ENCODE measurements around the gene TEX13B. TPM values are rescaled to one million over a fixed set of nuclear protein-coding genes. Genes with fewer than 3 reads are reported as not detected.

The TEX13B gene
- total and polyA plus RNA-seq, 2 donors (not counting 3 experiments of a cell fraction or from before 2014, with no cell fraction given): not detected

GRCh38 chrX:107978707-107979307 is 3.4 kb downstream of the TEX13B start:
- BruUV-seq (replicated peaks): no TSS peak
- intact Hi-C loops (cut with micrococcal nuclease): loop anchor here (1.0 to 5.0 kb wide), 4 partner anchors 93 to 1107 kb away; partner anchors contain the start of gene NCBP2L
- no peak overlapping the region for H3K4me2 ChIP-seq (ENCODE audit: insufficient read depth, low read length)
- H3K9me1 ChIP-seq (replicated peaks; ENCODE audit: control insufficient read depth, extremely low read depth, insufficient read depth, low read length): no peaks in the 10 kb centered on the region
- no peak for TF ChIP-seq MYC (IDR thresholded peaks at IDR 0.05; ENCODE audit: low read depth, low read length)
- TF ChIP-seq, protein P1, sequence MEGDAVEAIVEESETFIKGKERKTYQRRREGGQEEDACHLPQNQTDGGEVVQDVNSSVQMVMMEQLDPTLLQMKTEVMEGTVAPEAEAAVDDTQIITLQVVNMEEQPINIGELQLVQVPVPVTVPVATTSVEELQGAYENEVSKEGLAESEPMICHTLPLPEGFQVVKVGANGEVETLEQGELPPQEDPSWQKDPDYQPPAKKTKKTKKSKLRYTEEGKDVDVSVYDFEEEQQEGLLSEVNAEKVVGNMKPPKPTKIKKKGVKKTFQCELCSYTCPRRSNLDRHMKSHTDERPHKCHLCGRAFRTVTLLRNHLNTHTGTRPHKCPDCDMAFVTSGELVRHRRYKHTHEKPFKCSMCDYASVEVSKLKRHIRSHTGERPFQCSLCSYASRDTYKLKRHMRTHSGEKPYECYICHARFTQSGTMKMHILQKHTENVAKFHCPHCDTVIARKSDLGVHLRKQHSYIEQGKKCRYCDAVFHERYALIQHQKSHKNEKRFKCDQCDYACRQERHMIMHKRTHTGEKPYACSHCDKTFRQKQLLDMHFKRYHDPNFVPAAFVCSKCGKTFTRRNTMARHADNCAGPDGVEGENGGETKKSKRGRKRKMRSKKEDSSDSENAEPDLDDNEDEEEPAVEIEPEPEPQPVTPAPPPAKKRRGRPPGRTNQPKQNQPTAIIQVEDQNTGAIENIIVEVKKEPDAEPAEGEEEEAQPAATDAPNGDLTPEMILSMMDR (IDR thresholded peaks at IDR 0.05; ENCODE audit: extremely low read depth in 1 of 2, insufficient read depth in 1 of 2, low read depth in 1 of 2, low read length in 2 of 2): peak; percentile 26 to 40
- H3K27ac ChIP-seq (ENCODE audit: insufficient read depth, low read depth, low read length): no peak overlapping the region
- FAIRE-seq: peak; percentile 73
- dilution Hi-C loops (cut with MboI; ENCODE audit: extremely low pct_ligation_motif_present, low sequenced_read_pairs): no loop called here
- H3K79me2 ChIP-seq (ENCODE audit: control insufficient read depth, insufficient read depth, low read length): no peaks in the 10 kb centered on the region
- H3K27me3 ChIP-seq (ENCODE audit: control insufficient read depth in 2 of 2, insufficient read depth in 2 of 2, low read length in 2 of 2): no peaks in the 10 kb centered on the region
- no peaks in the 10 kb centered on the region for H3K4me1 ChIP-seq (ENCODE audit: control insufficient read depth, extremely low read depth, insufficient read depth, low read length)
- no peak overlapping the region for H3K4me3 ChIP-seq (replicated peaks in 1 of 3; ENCODE audit: insufficient read depth in 1 of 3, low read depth in 1 of 3, low read length in 3 of 3)
- ChIA-PET POLR2A (no interaction called here), CTCF (interaction anchor here (0.6 to 1.0 kb wide), 5 partner anchors 69 to 528 kb away, joined by 3 read pairs; partner anchors contain the start of gene NCBP2L)
- H3K9me3 ChIP-seq (replicated peaks; ENCODE audit: control insufficient read depth, insufficient read depth, low read length): no peaks in the 10 kb centered on the region
- H2AFZ ChIP-seq (ENCODE audit: low read depth, low read length): no peak overlapping the region
- H3K36me3 ChIP-seq (ENCODE audit: control insufficient read depth in 2 of 2, extremely low read depth in 1 of 2, insufficient read depth in 2 of 2, low read length in 2 of 2): no peaks in the 10 kb centered on the region
- no peaks in the 10 kb centered on the region for H4K20me1 ChIP-seq (replicated peaks; ENCODE audit: control insufficient read depth, extremely low read depth, insufficient read depth, low read length)
- DNase-seq (ENCODE audit: low read depth, low spot score): peak; percentile 23
- H3K9ac ChIP-seq (replicated peaks; ENCODE audit: extremely low read depth, insufficient read depth, low read length): no peak overlapping the region

GRCh38 chrX:107978071-107978470 is 4.1 kb downstream of the TEX13B start:
- dilution Hi-C loops (cut with MboI; ENCODE audit: extremely low pct_ligation_motif_present, low sequenced_read_pairs) (no loop called here), intact Hi-C loops (cut with micrococcal nuclease) (loop anchor here (1.0 to 5.0 kb wide), 4 partner anchors 94 to 1106 kb away; partner anchors contain the start of gene NCBP2L)
- Histone ChIP-seq H3K27me3 (ENCODE audit: control insufficient read depth in 2 of 2, insufficient read depth in 2 of 2, low read length in 2 of 2) (no peaks in the 10 kb centered on the region), H3K9ac (replicated peaks; ENCODE audit: extremely low read depth, insufficient read depth, low read length) (no peak overlapping the region), H3K4me3 (replicated peaks in 1 of 3; ENCODE audit: insufficient read depth in 1 of 3, low read depth in 1 of 3, low read length in 3 of 3) (no peak overlapping the region), H3K79me2 (ENCODE audit: control insufficient read depth, insufficient read depth, low read length) (no peaks in the 10 kb centered on the region), H3K9me1 (replicated peaks; ENCODE audit: control insufficient read depth, extremely low read depth, insufficient read depth, low read length) (no peaks in the 10 kb centered on the region), H3K9me3 (replicated peaks; ENCODE audit: control insufficient read depth, insufficient read depth, low read length) (no peaks in the 10 kb centered on the region), H3K36me3 (ENCODE audit: control insufficient read depth in 2 of 2, extremely low read depth in 1 of 2, insufficient read depth in 2 of 2, low read length in 2 of 2) (no peaks in the 10 kb centered on the region), H3K4me1 (ENCODE audit: control insufficient read depth, extremely low read depth, insufficient read depth, low read length) (no peaks in the 10 kb centered on the region), H3K4me2 (ENCODE audit: insufficient read depth, low read length) (no peak overlapping the region), H2AFZ (ENCODE audit: low read depth, low read length) (no peak overlapping the region), H3K27ac (ENCODE audit: insufficient read depth, low read depth, low read length) (no peak overlapping the region), H4K20me1 (replicated peaks; ENCODE audit: control insufficient read depth, extremely low read depth, insufficient read depth, low read length) (no peaks in the 10 kb centered on the region)
- DNase-seq (ENCODE audit: low read depth, low spot score) (no peak), FAIRE-seq (peak; percentile 56)
- CTCF ChIA-PET: interaction anchor here (0.6 to 1.0 kb wide), 5 partner anchors 68 to 528 kb away, joined by 3 read pairs; partner anchors contain the start of gene NCBP2L
- TF ChIP-seq POLR2AphosphoS5 (IDR thresholded peaks at IDR 0.05; ENCODE audit: insufficient read depth, low read depth, low read length): no peak
- TF ChIP-seq, protein P2, sequence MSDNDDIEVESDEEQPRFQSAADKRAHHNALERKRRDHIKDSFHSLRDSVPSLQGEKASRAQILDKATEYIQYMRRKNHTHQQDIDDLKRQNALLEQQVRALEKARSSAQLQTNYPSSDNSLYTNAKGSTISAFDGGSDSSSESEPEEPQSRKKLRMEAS (IDR thresholded peaks at IDR 0.05; ENCODE audit: insufficient read depth, insufficient read length): no peak
- no peak for TF ChIP-seq MYC (IDR thresholded peaks at IDR 0.05; ENCODE audit: low read depth, low read length)
- TF ChIP-seq FOS (IDR thresholded peaks at IDR 0.05; ENCODE audit: borderline replicate concordance, insufficient read depth, low read length): no peak
- TF ChIP-seq EZH2 (IDR thresholded peaks at IDR 0.05; ENCODE audit: borderline replicate concordance, low read depth, low read length, severe bottlenecking): no peak
- no peak for TF ChIP-seq POLR2A (IDR thresholded peaks at IDR 0.05; ENCODE audit: low read depth, low read length)
- no peak for TF ChIP-seq GATA2 (IDR thresholded peaks at IDR 0.05; ENCODE audit: insufficient read depth, insufficient read length, low read depth, low read length)
- no peak for TF ChIP-seq JUN (IDR thresholded peaks at IDR 0.05; ENCODE audit: borderline replicate concordance, insufficient read depth, insufficient read length, low read depth)
- TF ChIP-seq, protein P1 (IDR thresholded peaks at IDR 0.05; ENCODE audit: extremely low read depth in 1 of 2, insufficient read depth in 1 of 2, low read depth in 1 of 2, low read length in 2 of 2): no peak
- POLR2A ChIA-PET: no interaction called here
- no TSS peak for BruUV-seq (replicated peaks)
